HEK293 (cell line): ENCODE measurements around the gene ABHD13.

Source experiments
- CTCF ChIP-seq: fragments of 450-650 bp; formaldehyde crosslinking; IDR thresholded peaks from 2 replicates; pipeline ENCODE4 v1.5.1; 2016; ENCODE audit warnings: missing biosample characterization, missing genetic modification characterization
- KLF16 ChIP-seq: fragments of 450-650 bp; formaldehyde crosslinking; IDR thresholded peaks from 2 replicates; pipeline ENCODE4 v1.5.1; 2017; ENCODE audit warnings: missing biosample characterization, missing genetic modification characterization
- ZBTB8A ChIP-seq: fragments of 450-650 bp; formaldehyde crosslinking; IDR thresholded peaks from 2 replicates; pipeline ENCODE4 v1.5.1; 2016; ENCODE audit warnings: missing biosample characterization, missing genetic modification characterization
- ZNF140 ChIP-seq: fragments of 450-650 bp; formaldehyde crosslinking; IDR thresholded peaks from 2 replicates; pipeline ENCODE4 v1.5.1; 2016; ENCODE audit warnings: missing biosample characterization, missing genetic modification characterization
- ZNF292 ChIP-seq: fragments of 450-650 bp; formaldehyde crosslinking; IDR thresholded peaks from 2 replicates; pipeline ENCODE4 v1.5.1; 2016; ENCODE audit warnings: low read depth, missing biosample characterization, missing genetic modification characterization, borderline replicate concordance
- ZXDB ChIP-seq: fragments of 450-650 bp; formaldehyde crosslinking; IDR thresholded peaks from 2 replicates; pipeline ENCODE4 v1.5.1; 2016; ENCODE audit warnings: missing biosample characterization, missing genetic modification characterization
- TF ChIP-seq, protein P1 (sequence below): fragments of 450-650 bp; formaldehyde crosslinking; conservative IDR thresholded peaks from 2 replicates; pipeline ENCODE4 v1.5.1; 2016; ENCODE audit warnings: low read depth, missing biosample characterization, missing genetic modification characterization

DNA sequence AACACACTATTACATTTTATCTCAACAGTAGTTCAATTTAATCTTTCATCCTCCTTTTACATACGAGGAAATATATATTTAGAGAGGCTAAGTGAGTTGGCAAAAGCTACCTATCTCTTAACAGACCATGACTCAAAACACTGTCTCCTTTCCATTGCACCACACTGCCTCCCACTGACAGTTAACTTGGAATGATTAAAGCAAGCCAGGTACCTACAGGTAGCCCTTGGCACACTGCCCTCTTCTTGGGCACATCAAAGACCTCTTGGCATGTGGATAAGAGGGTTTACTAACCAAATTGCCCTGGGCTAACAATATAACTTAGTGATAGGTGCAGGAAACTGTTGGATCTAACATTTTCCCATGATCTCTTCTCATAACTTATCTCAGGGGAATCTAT is 1.8 kb downstream of the ABHD13 start:
- no peak for TF ChIP-seq KLF16
- TF ChIP-seq CTCF (tag by site-specific recombination), result no peak
- no peak for TF ChIP-seq ZXDB (tag by site-specific recombination)
- no peak for TF ChIP-seq ZNF292
- TF ChIP-seq ZBTB8A (tag by site-specific recombination), result no peak
- TF ChIP-seq, protein P1, sequence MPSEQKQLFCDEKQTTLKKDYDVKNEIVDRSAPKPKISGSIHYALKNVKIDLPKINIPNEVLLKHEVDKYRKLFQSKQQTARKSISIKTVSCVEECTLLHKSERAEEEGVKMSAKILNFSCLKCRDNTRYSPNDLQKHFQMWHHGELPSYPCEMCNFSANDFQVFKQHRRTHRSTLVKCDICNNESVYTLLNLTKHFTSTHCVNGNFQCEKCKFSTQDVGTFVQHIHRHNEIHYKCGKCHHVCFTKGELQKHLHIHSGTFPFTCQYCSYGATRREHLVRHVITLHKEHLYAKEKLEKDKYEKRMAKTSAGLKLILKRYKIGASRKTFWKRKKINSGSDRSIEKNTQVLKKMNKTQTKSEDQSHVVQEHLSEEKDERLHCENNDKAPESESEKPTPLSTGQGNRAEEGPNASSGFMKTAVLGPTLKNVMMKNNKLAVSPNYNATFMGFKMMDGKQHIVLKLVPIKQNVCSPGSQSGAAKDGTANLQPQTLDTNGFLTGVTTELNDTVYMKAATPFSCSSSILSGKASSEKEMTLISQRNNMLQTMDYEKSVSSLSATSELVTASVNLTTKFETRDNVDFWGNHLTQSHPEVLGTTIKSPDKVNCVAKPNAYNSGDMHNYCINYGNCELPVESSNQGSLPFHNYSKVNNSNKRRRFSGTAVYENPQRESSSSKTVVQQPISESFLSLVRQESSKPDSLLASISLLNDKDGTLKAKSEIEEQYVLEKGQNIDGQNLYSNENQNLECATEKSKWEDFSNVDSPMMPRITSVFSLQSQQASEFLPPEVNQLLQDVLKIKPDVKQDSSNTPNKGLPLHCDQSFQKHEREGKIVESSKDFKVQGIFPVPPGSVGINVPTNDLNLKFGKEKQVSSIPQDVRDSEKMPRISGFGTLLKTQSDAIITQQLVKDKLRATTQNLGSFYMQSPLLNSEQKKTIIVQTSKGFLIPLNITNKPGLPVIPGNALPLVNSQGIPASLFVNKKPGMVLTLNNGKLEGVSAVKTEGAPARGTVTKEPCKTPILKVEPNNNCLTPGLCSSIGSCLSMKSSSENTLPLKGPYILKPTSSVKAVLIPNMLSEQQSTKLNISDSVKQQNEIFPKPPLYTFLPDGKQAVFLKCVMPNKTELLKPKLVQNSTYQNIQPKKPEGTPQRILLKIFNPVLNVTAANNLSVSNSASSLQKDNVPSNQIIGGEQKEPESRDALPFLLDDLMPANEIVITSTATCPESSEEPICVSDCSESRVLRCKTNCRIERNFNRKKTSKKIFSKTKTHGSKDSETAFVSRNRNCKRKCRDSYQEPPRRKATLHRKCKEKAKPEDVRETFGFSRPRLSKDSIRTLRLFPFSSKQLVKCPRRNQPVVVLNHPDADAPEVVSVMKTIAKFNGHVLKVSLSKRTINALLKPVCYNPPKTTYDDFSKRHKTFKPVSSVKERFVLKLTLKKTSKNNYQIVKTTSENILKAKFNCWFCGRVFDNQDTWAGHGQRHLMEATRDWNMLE (tag by site-specific recombination), result no peak
- TF ChIP-seq ZNF140 (tag by site-specific recombination), result no peak
